HEK293 (cell line): ENCODE results near the gene ANTXR2.

Experiments
- CTCF ChIA-PET: fragments of 350-600 bp; formaldehyde crosslinking; extraction: SDS; loops from one replicate; lab custom pipeline; 2021; ENCODE audit warnings: antibody characterized with exemption; lab: Yijun Ruan, JAX
- POLR2A ChIA-PET: fragments of 300-600 bp; formaldehyde crosslinking; extraction: SDS; loops from one replicate; lab custom pipeline; 2020; ENCODE audit warnings: antibody characterized with exemption, inconsistent platforms; lab: Yijun Ruan, JAX
- H3K27ac ChIP-seq: fragments of 200-500 bp; sonication (Bioruptor generic); 2 replicates; pipeline ENCODE4 v1.5.1; 2014; ENCODE audit warnings: low read depth, low read length, control low read depth, inconsistent platforms; ENCODE audit errors: extremely low read depth
- H3K36me3 ChIP-seq, 2 experiments: fragments of 200-500 bp in 1 of 2; sonication (Bioruptor generic) in 1 of 2; 1 replicate in 1 of 2; 2 replicates in 1 of 2; pipeline ENCODE4 v1.5.1; 2014 to 2017; ENCODE audit warnings: inconsistent platforms in 2 of 2, low read length in 2 of 2; ENCODE audit not compliant: control insufficient read depth in 2 of 2, insufficient read depth in 1 of 2
- H3K4me1 ChIP-seq: fragments of 200-500 bp; sonication (Bioruptor generic); 2 replicates; pipeline ENCODE4 v1.5.1; 2014; ENCODE audit warnings: mild to moderate bottlenecking, low read length, inconsistent platforms; ENCODE audit not compliant: control insufficient read depth, insufficient read depth
- H3K4me3 ChIP-seq: 2 replicates; pipeline ENCODE4 v1.5.1; 2011; ENCODE audit warnings: low read depth, mild to moderate bottlenecking, control low read depth, low read length, moderate library complexity
- H3K9me3 ChIP-seq: fragments of 200-500 bp; sonication (Bioruptor generic); 2 replicates; pipeline ENCODE4 v1.5.1; 2014; ENCODE audit warnings: low read depth, low read length, inconsistent platforms; ENCODE audit not compliant: control insufficient read depth, insufficient read depth
- FEZF1 ChIP-seq: fragments of 450-650 bp; formaldehyde crosslinking; IDR thresholded peaks from 2 replicates; pipeline ENCODE4 v1.5.1; 2016; ENCODE audit warnings: missing biosample characterization, missing genetic modification characterization
- GLI2 ChIP-seq: fragments of 450-650 bp; formaldehyde crosslinking; IDR thresholded peaks from 2 replicates; pipeline ENCODE4; 2017; ENCODE audit warnings: missing biosample characterization, missing genetic modification characterization, low read depth, borderline replicate concordance
- HOXC10 ChIP-seq: sonication (generic); formaldehyde crosslinking; IDR thresholded peaks from 2 replicates; pipeline ENCODE4 v1.8.1; 2023; ENCODE audit warnings: mild to moderate bottlenecking, missing genetic modification reagents
- KLF16 ChIP-seq: fragments of 450-650 bp; formaldehyde crosslinking; IDR thresholded peaks from 2 replicates; pipeline ENCODE4 v1.5.1; 2017; ENCODE audit warnings: missing biosample characterization, missing genetic modification characterization
- MZF1 ChIP-seq: fragments of 450-650 bp; formaldehyde crosslinking; IDR thresholded peaks from 2 replicates; pipeline ENCODE4 v1.5.1; 2017; ENCODE audit warnings: missing biosample characterization, missing genetic modification characterization, borderline replicate concordance
- OVOL3 ChIP-seq: fragments of 450-650 bp; formaldehyde crosslinking; IDR thresholded peaks from 2 replicates; pipeline ENCODE4 v1.5.1; 2016; ENCODE audit warnings: missing biosample characterization, missing genetic modification characterization
- PBX3 ChIP-seq: sonication (generic); formaldehyde crosslinking; IDR thresholded peaks from 2 replicates; pipeline ENCODE4 v1.8.1; 2022; ENCODE audit warnings: mild to moderate bottlenecking, moderate library complexity, missing genetic modification reagents
- PRDM10 ChIP-seq: fragments of 450-650 bp; formaldehyde crosslinking; IDR thresholded peaks from 2 replicates; pipeline ENCODE4 v1.5.1; 2016; ENCODE audit warnings: missing biosample characterization, missing genetic modification characterization
- YY2 ChIP-seq: fragments of 450-650 bp; formaldehyde crosslinking; IDR thresholded peaks from 2 replicates; pipeline ENCODE4 v1.5.1; 2016; ENCODE audit warnings: missing biosample characterization, missing genetic modification characterization
- ZBTB20 ChIP-seq: fragments of 450-650 bp; formaldehyde crosslinking; IDR thresholded peaks from 2 replicates; pipeline ENCODE4 v1.5.1; 2016; ENCODE audit warnings: missing biosample characterization, missing genetic modification characterization
- ZFP69B ChIP-seq: fragments of 450-650 bp; formaldehyde crosslinking; IDR thresholded peaks from 2 replicates; pipeline ENCODE4 v1.5.1; 2016; ENCODE audit warnings: missing biosample characterization, missing genetic modification characterization
- ZNF169 ChIP-seq: fragments of 450-650 bp; formaldehyde crosslinking; IDR thresholded peaks from 2 replicates; pipeline ENCODE4 v1.5.1; 2016; ENCODE audit warnings: missing biosample characterization, missing genetic modification characterization
- ZNF202 ChIP-seq: fragments of 450-650 bp; formaldehyde crosslinking; IDR thresholded peaks from 2 replicates; pipeline ENCODE4 v1.5.1; 2016; ENCODE audit warnings: missing biosample characterization, missing genetic modification characterization, borderline replicate concordance
- ZNF266 ChIP-seq: fragments of 450-650 bp; formaldehyde crosslinking; IDR thresholded peaks from 2 replicates; pipeline ENCODE4 v1.5.1; 2016; ENCODE audit warnings: missing biosample characterization, missing genetic modification characterization, low read depth
- ZNF426 ChIP-seq: fragments of 450-650 bp; formaldehyde crosslinking; IDR thresholded peaks from 2 replicates; pipeline ENCODE4 v1.5.1; 2017; ENCODE audit warnings: missing biosample characterization, missing genetic modification characterization, mild to moderate bottlenecking, inconsistent platforms, moderate library complexity
- ZNF449 ChIP-seq: fragments of 450-650 bp; formaldehyde crosslinking; IDR thresholded peaks from 2 replicates; pipeline ENCODE4 v1.5.1; 2017; ENCODE audit warnings: missing biosample characterization, mild to moderate bottlenecking, missing genetic modification characterization, moderate library complexity
- ZNF521 ChIP-seq: fragments of 450-650 bp; formaldehyde crosslinking; IDR thresholded peaks from 2 replicates; pipeline ENCODE4 v1.5.1; 2017; ENCODE audit warnings: missing biosample characterization, mild to moderate bottlenecking, missing genetic modification characterization
- ZNF558 ChIP-seq: fragments of 450-650 bp; formaldehyde crosslinking; IDR thresholded peaks from 2 replicates; pipeline ENCODE4 v1.5.1; 2016; ENCODE audit warnings: missing biosample characterization, missing genetic modification characterization
- ZNF560 ChIP-seq: fragments of 450-650 bp; formaldehyde crosslinking; IDR thresholded peaks from 2 replicates; pipeline ENCODE4 v1.5.1; 2017; ENCODE audit warnings: missing biosample characterization, missing genetic modification characterization, borderline replicate concordance
- ZNF580 ChIP-seq: fragments of 450-650 bp; formaldehyde crosslinking; IDR thresholded peaks from 2 replicates; pipeline ENCODE4 v1.5.1; 2016; ENCODE audit warnings: missing biosample characterization, missing genetic modification characterization
- ZNF843 ChIP-seq: fragments of 450-650 bp; formaldehyde crosslinking; IDR thresholded peaks from 2 replicates; pipeline ENCODE4 v1.5.1; 2016; ENCODE audit warnings: missing biosample characterization, missing genetic modification characterization
- ZSCAN23 ChIP-seq: fragments of 450-650 bp; formaldehyde crosslinking; IDR thresholded peaks from 2 replicates; pipeline ENCODE4 v1.5.1; 2016; ENCODE audit warnings: missing biosample characterization, missing genetic modification characterization

The ANTXR2 gene

GRCh38 chr4:80029364-80029763, 43.7 kb downstream of the ANTXR2 start:
- Histone ChIP-seq H3K27ac (no peak overlapping the region), H3K4me1 (no peaks in the 10 kb centered on the region), H3K4me3 (no peak overlapping the region), H3K9me3 (no peaks in the 10 kb centered on the region), H3K36me3 (peaks cover 0 to 25% of the 10 kb centered on the region in 2 experiments; a peak in 1 of 3 replicates)
- ChIA-PET POLR2A (no interaction called here), CTCF (no interaction called here)
- TF ChIP-seq MZF1 (tag by site-specific recombination), result no peak
- no peak for TF ChIP-seq ZNF558

- CTCF ChIA-PET, result no interaction called here
- H3K36me3 ChIP-seq, result peaks cover 0 to 28% of the 10 kb centered on the region in 2 experiments; a peak in 1 of 3 replicates
- TF ChIP-seq OVOL3, result no peak
- no peak for TF ChIP-seq ZNF426 (tag by site-specific recombination)
- TF ChIP-seq YY2 (tag by site-specific recombination), result no peak
- TF ChIP-seq FEZF1 (tag by site-specific recombination), result no peak
- no peak for TF ChIP-seq ZSCAN23 (tag by site-specific recombination)
- no peak for TF ChIP-seq PRDM10
- TF ChIP-seq ZNF202, result no peak
- no peak for TF ChIP-seq KLF16 (tag by site-specific recombination)
- TF ChIP-seq, all 188 proteins: peak for 0
- POLR2A ChIA-PET, result no interaction called here
- H3K4me1 ChIP-seq, result no peaks in the 10 kb centered on the region
- no peak overlapping the region for H3K4me3 ChIP-seq
- no peak overlapping the region for H3K27ac ChIP-seq
- H3K9me3 ChIP-seq, result no peaks in the 10 kb centered on the region
Observed at GRCh38 chr4:80027611-80028010, 45.4 kb downstream of the ANTXR2 start.

GRCh38 chr4:80026100-80026499, 46.9 kb downstream of the ANTXR2 start:
- H3K4me3 ChIP-seq, result no peak overlapping the region
- H3K4me1 ChIP-seq, result no peaks in the 10 kb centered on the region
- POLR2A ChIA-PET, result no interaction called here
- H3K36me3 ChIP-seq, result peaks cover 0 to 28% of the 10 kb centered on the region in 2 experiments; a peak in 1 of 3 replicates
- H3K9me3 ChIP-seq, result no peaks in the 10 kb centered on the region
- no peak overlapping the region for H3K27ac ChIP-seq
- TF ChIP-seq ZNF843 (tag by site-specific recombination) (no peak), ZNF580 (tag by site-specific recombination) (no peak), ZNF449 (tag by site-specific recombination) (no peak)
- CTCF ChIA-PET, result no interaction called here

GRCh38 chr4:80024335-80024734, 48.7 kb downstream of the ANTXR2 start:
- H3K9me3 ChIP-seq, result no peaks in the 10 kb centered on the region

More at GRCh38 chr4:80024335-80024734, 48.7 kb downstream of the ANTXR2 start:
- ChIA-PET CTCF (no interaction called here), POLR2A (no interaction called here)
- TF ChIP-seq HOXC10, result no peak
- no peak for TF ChIP-seq MZF1 (tag by site-specific recombination)
- no peak for TF ChIP-seq ZFP69B (tag by site-specific recombination)
- no peak for TF ChIP-seq ZNF266
- no peak for TF ChIP-seq ZNF560 (tag by site-specific recombination)
- TF ChIP-seq ZNF521 (tag by site-specific recombination), result no peak
- TF ChIP-seq GLI2, result no peak
- TF ChIP-seq ZBTB20 (tag by site-specific recombination), result no peak
- TF ChIP-seq PBX3, result no peak
- no peak for TF ChIP-seq ZNF169 (tag by site-specific recombination)
- Histone ChIP-seq H3K27ac (no peak overlapping the region), H3K4me3 (no peak overlapping the region), H3K4me1 (no peaks in the 10 kb centered on the region), H3K36me3 (peaks cover 0 to 18% of the 10 kb centered on the region in 2 experiments; a peak in 1 of 3 replicates)
